OCI-LY1 (cell line): ENCODE measurements around the gene SNAP25.

Experiments used
- H2AFZ ChIP-seq: fragments of 200-600 bp; sonication (generic), shearing (Covaris generic); 2 replicates; pipeline ENCODE4 v1.6.0; 2014; ENCODE audit warnings: antibody characterized with exemption, mild to moderate bottlenecking, low read length
- H3F3A ChIP-seq: fragments of 200-600 bp; sonication (generic), shearing (Covaris generic); 2 replicates; pipeline ENCODE4 v1.6.0; 2014; ENCODE audit warnings: mild to moderate bottlenecking, antibody characterized with exemption, low read length, moderate library complexity; ENCODE audit not compliant: insufficient read depth
- H3K27ac ChIP-seq: fragments of 200-600 bp; sonication (generic); 2 replicates; pipeline ENCODE4 v1.5.1; 2014; ENCODE audit warnings: low read length, mixed run types, mild to moderate bottlenecking, low read depth; ENCODE audit not compliant: poor library complexity, severe bottlenecking
- H3K27me3 ChIP-seq: fragments of 200-600 bp; sonication (generic); 2 replicates; pipeline ENCODE4 v1.6.0; 2014; ENCODE audit warnings: antibody characterized with exemption, mild to moderate bottlenecking, low read length, moderate library complexity; ENCODE audit not compliant: insufficient read depth
- H3K36me3 ChIP-seq: fragments of 200-600 bp; sonication (generic); 2 replicates; pipeline ENCODE4 v1.6.1; 2014; ENCODE audit warnings: mild to moderate bottlenecking, antibody characterized with exemption, low read length, moderate library complexity, mixed read lengths; ENCODE audit not compliant: insufficient read depth
- H3K4me1 ChIP-seq: fragments of 200-600 bp; sonication (generic); 2 replicates; pipeline ENCODE4 v1.5.1; 2014; ENCODE audit warnings: mild to moderate bottlenecking, low read length, moderate library complexity; ENCODE audit not compliant: insufficient read depth, severe bottlenecking
- H3K4me2 ChIP-seq: fragments of 200-600 bp; sonication (generic), shearing (Covaris generic); 2 replicates; pipeline ENCODE4 v1.6.1; 2014; ENCODE audit warnings: low read length
- H3K4me3 ChIP-seq: fragments of 200-600 bp; sonication (generic); 2 replicates; pipeline ENCODE4 v1.5.1; 2014; ENCODE audit warnings: low read length, low read depth, mild to moderate bottlenecking, mixed read lengths; ENCODE audit not compliant: poor library complexity, severe bottlenecking
- H3K79me2 ChIP-seq: fragments of 200-600 bp; shearing (Covaris generic); 2 replicates; pipeline ENCODE4 v1.6.1; 2016; ENCODE audit warnings: mixed run types, low read length, mixed read lengths; ENCODE audit not compliant: insufficient read depth
- H3K9ac ChIP-seq: fragments of 200-600 bp; sonication (generic), shearing (Covaris generic); 2 replicates; pipeline ENCODE4 v1.6.1; 2014; ENCODE audit warnings: mild to moderate bottlenecking, low read length, mixed read lengths
- H3K9me2 ChIP-seq: fragments of 200-600 bp; sonication (generic), shearing (Covaris generic); 2 replicates; pipeline ENCODE4 v1.6.1; 2014; ENCODE audit warnings: low read depth, mild to moderate bottlenecking, low read length, mixed read lengths
- H3K9me3 ChIP-seq: fragments of 200-600 bp; shearing (Covaris generic); 2 replicates; pipeline ENCODE4 v1.6.1; 2014; ENCODE audit warnings: low read length, mixed read lengths
- H4K20me1 ChIP-seq: fragments of 200-600 bp; sonication (generic), shearing (Covaris generic); 2 replicates; pipeline ENCODE4 v1.6.0; 2016; ENCODE audit warnings: mild to moderate bottlenecking, low read length; ENCODE audit not compliant: insufficient read depth
- CTCF ChIP-seq: fragments of 200-600 bp; sonication (generic), shearing (Covaris generic); IDR thresholded peaks from 2 replicates; pipeline ENCODE4 v1.5.1; 2017; ENCODE audit warnings: mild to moderate bottlenecking, antibody characterized with exemption, low read length, moderate library complexity, mixed read lengths
- EZH2 ChIP-seq: fragments of 200-600 bp; sonication (generic), shearing (Covaris generic); IDR thresholded peaks from 2 replicates; pipeline ENCODE4 v1.8.0; 2017; ENCODE audit warnings: borderline replicate concordance, mixed run types, mild to moderate bottlenecking, antibody characterized with exemption, low read length, moderate library complexity, mixed read lengths

Gene SNAP25

GRCh38 chr20:10200330-10200729, 18.3 kb upstream of the SNAP25 start:
- no peaks in the 10 kb centered on the region for H3K4me1 ChIP-seq
- no peak overlapping the region for H3K27ac ChIP-seq
- H3K27me3 ChIP-seq = no peaks in the 10 kb centered on the region
- H3F3A ChIP-seq = no peaks in the 10 kb centered on the region
- no peaks in the 10 kb centered on the region for H3K36me3 ChIP-seq
- H3K79me2 ChIP-seq = no peaks in the 10 kb centered on the region
- no peak overlapping the region for H3K9ac ChIP-seq
- H4K20me1 ChIP-seq = no peaks in the 10 kb centered on the region
- no peak overlapping the region for H3K4me3 ChIP-seq
- H3K4me2 ChIP-seq = no peak overlapping the region
- no peaks in the 10 kb centered on the region for H3K9me2 ChIP-seq
- TF ChIP-seq CTCF = no peak
- TF ChIP-seq EZH2 = no peak
- H2AFZ ChIP-seq = no peak overlapping the region
- no peaks in the 10 kb centered on the region for H3K9me3 ChIP-seq

- no peak for TF ChIP-seq CTCF
- no peak for TF ChIP-seq EZH2
- no peak overlapping the region for H3K27ac ChIP-seq
Observed at GRCh38 chr20:10201321-10201870, 17.2 kb upstream of the SNAP25 start.

GRCh38 chr20:10209091-10209490, 9.5 kb upstream of the SNAP25 start:
- Histone ChIP-seq H3K79me2 (no peaks in the 10 kb centered on the region), H3K27ac (no peak overlapping the region), H3F3A (no peaks in the 10 kb centered on the region), H4K20me1 (no peaks in the 10 kb centered on the region), H3K4me1 (no peaks in the 10 kb centered on the region), H3K27me3 (no peaks in the 10 kb centered on the region), H2AFZ (no peak overlapping the region), H3K9me3 (no peaks in the 10 kb centered on the region), H3K9ac (no peak overlapping the region), H3K36me3 (no peaks in the 10 kb centered on the region), H3K4me3 (no peak overlapping the region), H3K9me2 (no peaks in the 10 kb centered on the region), H3K4me2 (no peak overlapping the region)
- TF ChIP-seq CTCF = no peak
- no peak for TF ChIP-seq EZH2

More at GRCh38 chr20:10201321-10201870, 17.2 kb upstream of the SNAP25 start:
- Histone ChIP-seq H3K36me3 (no peaks in the 10 kb centered on the region), H3K4me1 (no peaks in the 10 kb centered on the region), H3K4me3 (no peak overlapping the region), H3K9me3 (no peaks in the 10 kb centered on the region), H2AFZ (no peak overlapping the region), H3K9ac (no peak overlapping the region), H3F3A (no peaks in the 10 kb centered on the region), H3K4me2 (no peak overlapping the region), H3K79me2 (no peaks in the 10 kb centered on the region), H4K20me1 (no peaks in the 10 kb centered on the region), H3K27me3 (no peaks in the 10 kb centered on the region), H3K9me2 (no peaks in the 10 kb centered on the region)
